Spleen (tissue), 7 donors: ENCODE measurements around the gene TSSK1B.

ENCODE experiments used
- CTCF ChIP-seq, 11 experiments: fragments of 200-600 bp in 7 of 11; fragments of 450-650 bp in 4 of 11; sonication (generic) in 4 of 11; IDR thresholded peaks in 8 of 11; conservative IDR thresholded peaks in 3 of 11; 1 replicate in 7 of 11; 2 replicates in 4 of 11; pipeline versions ENCODE4 v1.4.0 to v1.8.0; 2016 to 2021; ENCODE audit warnings: antibody characterized with exemption in 11 of 11, inconsistent platforms in 4 of 11, mild to moderate bottlenecking in 1 of 11
- POLR2A ChIP-seq, 3 donors: fragments of 450-650 bp; IDR thresholded peaks; one replicate each; pipeline ENCODE4 v1.5.1; 2017; ENCODE audit warnings: antibody characterized with exemption in 3 of 3, mild to moderate bottlenecking in 1 of 3
- POLR2AphosphoS5 ChIP-seq, 3 donors: sonication (generic); formaldehyde crosslinking; IDR thresholded peaks; one replicate each; pipeline ENCODE4 v1.5.1; 2017; ENCODE audit warnings: antibody characterized with exemption in 3 of 3
- donor health status: DM: no; HTN: no; CAD: no; lungs with moderate emphysema.
- donor health status: DM: no; HTN: no; CAD: no.
- donor health status: DM: no; HTN: no; CAD: no.

GRCh38 chr5:113397046-113397445 is 37.7 kb downstream of the TSSK1B start:
- TF ChIP-seq POLR2A (IDR thresholded peaks at IDR 0.05) (no peak), CTCF (IDR thresholded peaks at IDR 0.05 in 8 of 11, conservative IDR thresholded peaks at IDR 0.05 in 3 of 11) (no peak), POLR2AphosphoS5 (IDR thresholded peaks at IDR 0.05) (no peak)
